SKM-1 treated with dmso at 0.1 percent for 144 hours (cell line): ENCODE results near the gene USP30.
A peak's percentile ranks its signal among the peaks of the same experiment; 100 is the strongest.
"Not testable (repeated sequence)": the region's sequence is repeated elsewhere in the genome, so short reads cannot be mapped to it uniquely, and the experiment has no call there.

Experiments
- DNase-seq: peaks from one replicate; lab custom pipeline; 2025; ENCODE audit not compliant: unreplicated experiment; lab: John Stamatoyannopoulos, UW

Gene USP30, protein sequence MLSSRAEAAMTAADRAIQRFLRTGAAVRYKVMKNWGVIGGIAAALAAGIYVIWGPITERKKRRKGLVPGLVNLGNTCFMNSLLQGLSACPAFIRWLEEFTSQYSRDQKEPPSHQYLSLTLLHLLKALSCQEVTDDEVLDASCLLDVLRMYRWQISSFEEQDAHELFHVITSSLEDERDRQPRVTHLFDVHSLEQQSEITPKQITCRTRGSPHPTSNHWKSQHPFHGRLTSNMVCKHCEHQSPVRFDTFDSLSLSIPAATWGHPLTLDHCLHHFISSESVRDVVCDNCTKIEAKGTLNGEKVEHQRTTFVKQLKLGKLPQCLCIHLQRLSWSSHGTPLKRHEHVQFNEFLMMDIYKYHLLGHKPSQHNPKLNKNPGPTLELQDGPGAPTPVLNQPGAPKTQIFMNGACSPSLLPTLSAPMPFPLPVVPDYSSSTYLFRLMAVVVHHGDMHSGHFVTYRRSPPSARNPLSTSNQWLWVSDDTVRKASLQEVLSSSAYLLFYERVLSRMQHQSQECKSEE

DNA sequence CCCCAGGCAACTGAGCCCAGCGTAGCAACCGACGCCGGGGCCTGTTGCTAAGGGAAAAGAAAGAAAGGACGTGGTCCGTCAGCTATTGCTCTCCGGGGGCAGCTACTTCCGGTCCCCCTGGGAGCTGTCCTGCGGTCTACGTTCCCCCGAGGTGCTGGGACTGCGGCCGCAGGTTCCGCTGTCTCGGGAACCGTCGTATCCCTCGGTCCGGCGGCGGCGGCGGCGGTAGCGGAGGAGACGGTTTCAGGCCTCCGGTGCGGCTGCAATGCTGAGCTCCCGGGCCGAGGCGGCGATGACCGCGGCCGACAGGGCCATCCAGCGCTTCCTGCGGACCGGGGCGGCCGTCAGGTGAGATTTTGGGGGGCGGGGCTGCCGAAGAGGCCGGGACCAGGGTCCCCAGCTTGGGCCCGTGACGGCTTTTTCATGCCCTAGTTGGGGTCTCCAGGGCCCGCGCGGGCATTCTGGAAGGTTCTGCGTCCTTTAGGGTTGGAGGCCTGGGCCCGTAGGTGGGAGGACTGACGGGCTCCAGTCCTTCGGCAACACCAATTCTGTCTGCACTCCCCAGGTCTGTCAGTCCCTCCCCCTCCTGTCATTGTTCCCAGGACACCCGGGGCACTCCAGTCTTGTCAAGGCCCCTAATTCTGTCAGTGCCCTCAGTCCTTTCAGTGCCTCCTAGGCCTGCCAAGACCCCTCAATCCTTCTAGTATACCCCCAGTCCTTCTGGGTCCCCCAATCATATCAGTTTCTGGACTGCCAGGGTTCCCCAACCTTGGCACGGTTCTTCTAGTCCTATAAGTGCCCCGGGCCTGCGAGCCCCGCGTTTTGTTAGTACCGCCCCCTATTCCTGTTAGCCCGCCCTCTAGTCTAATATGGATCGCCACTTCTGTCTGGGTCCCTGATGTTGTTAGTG lies at the start of gene USP30:
Gene USP30, plus strand, starts transcription at position 163 of the 910 bp plus-strand sequence. Its CDS starts 103 bp downstream, at position 266.
- peak; percentile 7 for DNase-seq

DNA sequence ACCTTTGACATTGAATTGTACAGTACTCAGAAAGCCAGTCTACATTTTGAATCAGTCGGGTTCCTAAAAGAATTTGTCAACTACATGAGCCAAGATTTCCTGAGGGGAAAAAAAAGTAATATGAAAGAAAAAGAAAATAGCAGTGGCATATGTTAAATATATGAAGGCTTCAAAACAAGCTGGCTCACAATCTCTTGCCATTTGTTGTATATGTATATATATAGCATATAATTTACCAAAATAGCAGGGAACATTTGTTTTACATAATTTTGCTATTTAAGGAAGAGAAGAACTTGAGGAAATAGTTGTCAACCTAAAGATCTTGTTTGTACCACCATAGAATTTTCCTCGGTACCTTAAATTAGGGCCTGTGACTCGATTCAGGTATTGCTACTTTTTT lies 48.4 kb upstream of the USP30 start:
- DNase-seq: no peak

DNA sequence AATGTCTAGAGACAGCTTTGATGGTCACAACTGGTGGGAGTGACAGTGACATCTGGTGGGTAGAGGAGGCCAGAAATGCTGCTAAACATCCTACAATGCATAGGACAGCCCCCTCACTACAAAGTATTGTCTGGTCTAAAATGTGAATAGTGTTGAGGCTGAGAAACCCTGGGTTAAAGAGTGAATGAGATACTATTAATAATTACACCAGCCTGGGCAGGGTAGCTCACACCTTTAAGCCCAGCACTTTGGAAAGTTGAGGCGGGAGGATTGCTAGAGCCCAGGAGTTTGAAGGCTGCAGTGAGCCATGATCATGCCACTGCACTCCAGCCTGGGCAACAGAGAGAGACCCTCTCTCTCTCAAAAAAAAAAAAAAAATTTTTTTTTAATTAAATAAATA lies 42.6 kb upstream of the USP30 start:
- DNase-seq: no peak

DNA sequence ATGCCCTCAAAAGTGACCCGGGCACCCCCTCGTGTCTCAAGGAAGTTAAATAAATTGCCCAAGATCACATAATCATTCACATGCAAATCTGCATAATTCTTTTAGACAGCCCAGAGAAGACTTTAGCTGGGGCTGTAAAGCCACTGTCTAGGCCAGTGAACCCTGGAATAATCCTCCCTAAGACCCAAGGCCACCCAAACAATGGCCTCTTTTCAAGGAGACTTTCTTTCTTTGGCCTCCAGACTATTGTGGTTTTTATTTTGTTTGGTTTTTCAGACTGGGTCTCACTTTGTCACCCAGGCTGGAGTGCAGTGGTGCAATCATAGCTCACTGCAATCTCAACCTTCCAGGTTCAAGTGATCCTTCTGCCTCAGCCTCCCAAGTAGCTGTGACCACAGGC lies 42.1 kb upstream of the USP30 start:
- no peak for DNase-seq

DNA sequence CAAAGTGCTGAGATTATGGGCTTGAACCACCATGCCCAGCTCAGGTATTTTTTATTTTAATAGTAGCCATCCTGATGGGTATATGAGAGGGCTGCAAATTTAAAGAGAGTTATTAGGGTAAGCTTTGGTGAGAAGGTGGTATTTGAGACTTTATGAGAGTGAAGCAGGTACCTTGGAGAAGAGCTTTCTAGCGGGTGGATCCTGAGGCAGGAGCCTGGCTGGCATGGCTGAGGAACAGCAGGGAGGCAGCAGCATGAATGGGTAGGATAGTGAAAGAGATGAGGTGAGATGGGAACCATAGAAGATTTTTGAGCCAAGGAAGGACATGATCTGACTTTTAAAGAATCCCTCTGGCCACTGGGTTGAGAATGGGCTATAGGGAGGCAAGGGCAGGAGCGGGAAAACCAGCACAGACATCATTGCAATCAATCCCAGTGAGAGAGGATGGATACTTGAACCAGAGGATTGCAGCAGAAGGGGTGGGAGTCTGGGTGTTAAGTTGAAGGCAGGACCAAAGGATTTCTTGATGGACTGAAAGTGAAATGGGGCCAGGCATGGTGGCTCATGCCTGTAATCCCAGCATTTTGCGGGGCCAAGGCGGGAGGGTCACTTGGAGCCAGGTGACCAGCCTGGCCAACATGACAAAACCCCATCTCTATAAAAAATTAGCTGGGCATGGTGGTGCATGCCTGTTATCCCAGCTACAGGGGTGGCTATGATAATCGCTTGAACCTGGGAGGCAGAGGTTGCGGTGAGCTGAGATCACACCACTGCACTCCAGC lies 37.2 kb upstream of the USP30 start:
- DNase-seq: no peak

DNA sequence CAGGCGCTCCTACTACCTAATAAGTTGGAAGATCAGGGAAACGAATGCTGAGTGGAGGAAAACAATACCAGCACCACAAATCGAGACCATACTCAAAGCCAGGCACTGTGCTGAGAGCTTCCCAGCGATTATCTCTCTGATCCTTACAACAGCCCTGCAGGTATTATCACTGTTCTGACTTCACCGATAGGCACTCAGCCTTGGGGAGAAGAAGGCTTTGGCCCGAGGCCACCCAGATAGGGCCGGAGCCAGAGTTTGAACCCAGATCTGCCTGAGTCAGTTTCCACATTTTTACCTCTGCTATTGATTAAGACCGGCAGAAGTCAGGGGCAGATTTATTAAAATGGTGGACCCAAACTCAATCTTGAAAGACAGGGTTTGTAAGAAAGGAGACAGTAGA lies 36.4 kb upstream of the USP30 start:
- DNase-seq: no peak

DNA sequence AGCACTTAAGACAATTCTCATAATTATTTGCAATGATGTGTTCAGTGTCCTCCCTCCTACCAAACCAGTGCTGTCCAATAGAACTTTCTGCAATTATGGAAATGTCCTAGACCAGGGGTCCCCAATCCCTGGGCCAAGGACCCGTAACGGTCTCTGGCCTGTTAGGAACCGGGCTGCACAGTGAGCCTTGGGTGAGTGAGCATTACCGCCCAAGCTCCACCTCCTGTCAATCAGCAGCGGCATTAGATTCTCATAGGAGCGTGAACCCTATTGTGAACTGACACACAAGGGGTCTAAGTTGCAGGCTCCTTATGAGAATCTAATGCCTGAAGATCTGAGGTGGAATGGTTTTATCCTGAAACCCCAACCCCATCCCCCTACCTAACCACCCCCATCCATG lies 35.4 kb upstream of the USP30 start:
- DNase-seq: no peak

DNA sequence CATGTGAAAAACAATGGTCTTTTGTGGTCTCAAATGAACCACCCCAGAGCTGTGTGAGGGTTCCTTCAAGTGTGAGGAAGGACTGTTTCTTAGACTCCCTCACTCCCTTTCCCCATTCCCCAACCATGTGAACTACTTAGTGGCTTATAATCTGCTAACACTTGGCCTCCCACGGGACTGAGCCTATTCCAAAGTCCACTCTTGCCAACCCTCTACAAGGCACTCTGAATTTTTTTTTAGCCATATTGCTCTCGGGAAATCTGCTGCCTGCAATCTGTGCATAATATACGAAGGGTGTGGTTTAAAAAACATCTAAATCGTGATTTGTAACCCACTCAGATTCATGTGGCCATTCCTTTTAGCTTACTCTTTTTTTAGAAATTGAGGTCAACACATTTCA lies 34.1 kb upstream of the USP30 start:
- no peak for DNase-seq

DNA sequence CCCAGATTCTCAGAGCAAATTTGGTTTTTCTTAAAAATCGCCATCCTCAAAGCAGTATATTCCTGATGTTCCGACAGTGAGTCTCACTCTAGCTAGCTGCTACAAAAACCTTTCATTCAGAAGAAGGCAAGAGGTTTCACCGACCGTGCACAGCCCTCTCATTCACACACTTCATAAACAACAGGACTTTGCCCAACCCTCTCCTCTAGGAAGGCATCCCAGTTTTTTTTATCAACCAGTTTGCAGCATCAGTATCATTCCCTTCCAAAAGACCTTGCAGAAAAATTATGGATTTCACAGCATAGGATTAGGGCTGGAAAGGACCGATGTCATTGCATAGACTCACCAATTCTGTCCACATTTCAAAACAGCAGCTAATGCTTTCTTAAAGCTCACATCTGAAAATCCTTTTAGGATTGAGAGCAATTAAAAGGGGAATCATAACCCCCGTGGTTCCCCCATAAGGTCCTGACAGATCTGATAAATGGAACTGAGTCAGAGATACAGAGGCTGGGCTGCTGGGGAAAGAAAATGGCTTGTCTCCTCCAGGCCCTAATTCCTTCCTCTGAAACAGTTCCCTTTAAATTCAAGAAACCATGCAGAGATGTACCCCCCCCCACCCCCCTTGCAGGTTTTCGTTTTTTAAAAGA lies 32.1 kb upstream of the USP30 start:
- DNase-seq: no peak

DNA sequence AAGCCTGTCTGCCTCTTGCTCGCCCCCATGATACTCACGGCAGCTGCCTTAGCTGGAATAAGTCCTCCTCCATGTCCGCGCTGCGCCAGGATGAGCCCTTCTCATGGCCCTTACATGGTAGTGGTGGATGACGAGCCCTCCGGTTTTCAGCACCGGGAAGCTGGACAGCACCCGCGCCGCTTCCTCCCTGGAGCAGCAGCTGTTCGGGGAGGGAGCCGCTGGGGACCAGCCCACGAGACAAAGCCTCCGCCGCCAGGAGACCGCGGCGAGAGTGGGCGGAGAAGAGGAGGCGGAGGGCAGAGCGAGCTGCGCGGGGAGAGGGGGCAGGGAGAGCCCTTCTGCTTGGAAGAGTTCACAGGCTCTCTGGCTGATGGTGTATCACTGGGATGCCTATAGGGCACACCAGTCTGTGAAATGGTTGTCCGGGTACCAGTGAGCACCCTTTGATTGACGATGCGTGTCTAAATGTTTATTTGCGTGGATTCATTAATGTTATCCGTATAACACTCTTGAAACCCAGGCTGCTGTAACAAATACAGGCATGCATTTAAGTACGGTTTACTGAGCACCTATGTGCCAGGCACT lies 31.5 kb upstream of the USP30 start, which contains the start of gene SVOP:
Gene SVOP, minus strand, starts transcription at position 273 of the 585 bp plus-strand sequence. Its CDS starts 200 bp downstream, at position 73.
- no peak for DNase-seq

DNA sequence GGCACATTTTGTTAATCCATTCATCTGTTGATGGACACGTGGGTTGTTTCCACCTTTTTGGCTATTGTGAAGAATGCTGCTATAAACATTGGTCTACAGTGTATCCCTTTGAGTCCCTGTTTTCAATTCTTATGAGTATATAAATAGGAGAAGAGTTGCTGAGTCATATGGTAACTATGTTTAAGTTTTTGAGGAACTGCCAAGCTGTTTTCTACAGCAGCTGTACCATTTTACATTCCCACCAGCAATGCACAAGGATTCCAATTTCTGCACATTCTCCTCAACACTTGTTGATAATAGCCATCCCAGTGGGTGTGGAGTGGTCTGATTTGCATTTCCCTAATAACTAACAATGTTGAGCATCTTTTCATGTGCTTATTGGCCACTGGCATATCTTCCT lies 24.6 kb upstream of the USP30 start:
- no peak for DNase-seq

DNA sequence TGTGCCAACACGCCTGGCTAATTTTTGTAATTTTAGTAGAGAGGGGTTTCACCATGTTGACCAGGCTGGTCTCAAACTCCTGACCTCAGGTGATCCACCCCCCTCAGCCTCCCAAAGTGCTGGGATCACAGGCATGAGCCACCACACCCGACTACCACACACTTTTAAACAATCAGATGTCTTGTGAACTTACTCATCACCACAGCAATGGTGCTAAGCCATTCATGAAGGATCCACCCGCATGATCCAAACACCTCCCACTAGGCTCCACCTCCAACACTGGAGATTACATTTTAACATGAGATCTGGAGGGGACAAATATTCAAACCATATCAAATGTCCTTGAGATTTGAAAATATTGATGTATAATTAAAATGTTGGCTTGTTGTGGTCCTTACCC lies 23.8 kb upstream of the USP30 start:
- DNase-seq: not testable (repeated sequence)

DNA sequence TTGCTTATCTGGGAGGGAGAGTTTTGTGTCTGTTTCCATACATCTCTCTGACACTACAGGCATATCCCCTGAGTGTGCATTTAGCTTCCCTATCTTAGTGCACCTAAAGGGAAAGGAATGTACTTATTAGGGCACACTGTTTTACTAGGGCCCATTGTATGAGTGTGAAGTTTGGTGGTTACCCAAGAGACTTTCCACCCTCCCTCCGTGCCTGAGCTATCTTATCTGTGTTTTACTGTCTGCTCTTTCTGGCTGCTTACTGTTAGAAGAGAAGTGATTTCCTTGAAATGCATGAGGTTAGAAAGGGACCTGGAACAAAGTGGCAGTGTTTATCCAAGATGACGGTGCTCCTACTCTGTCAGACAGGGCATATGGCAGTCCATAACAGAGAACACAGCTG lies 23.0 kb upstream of the USP30 start:
- DNase-seq: no peak

DNA sequence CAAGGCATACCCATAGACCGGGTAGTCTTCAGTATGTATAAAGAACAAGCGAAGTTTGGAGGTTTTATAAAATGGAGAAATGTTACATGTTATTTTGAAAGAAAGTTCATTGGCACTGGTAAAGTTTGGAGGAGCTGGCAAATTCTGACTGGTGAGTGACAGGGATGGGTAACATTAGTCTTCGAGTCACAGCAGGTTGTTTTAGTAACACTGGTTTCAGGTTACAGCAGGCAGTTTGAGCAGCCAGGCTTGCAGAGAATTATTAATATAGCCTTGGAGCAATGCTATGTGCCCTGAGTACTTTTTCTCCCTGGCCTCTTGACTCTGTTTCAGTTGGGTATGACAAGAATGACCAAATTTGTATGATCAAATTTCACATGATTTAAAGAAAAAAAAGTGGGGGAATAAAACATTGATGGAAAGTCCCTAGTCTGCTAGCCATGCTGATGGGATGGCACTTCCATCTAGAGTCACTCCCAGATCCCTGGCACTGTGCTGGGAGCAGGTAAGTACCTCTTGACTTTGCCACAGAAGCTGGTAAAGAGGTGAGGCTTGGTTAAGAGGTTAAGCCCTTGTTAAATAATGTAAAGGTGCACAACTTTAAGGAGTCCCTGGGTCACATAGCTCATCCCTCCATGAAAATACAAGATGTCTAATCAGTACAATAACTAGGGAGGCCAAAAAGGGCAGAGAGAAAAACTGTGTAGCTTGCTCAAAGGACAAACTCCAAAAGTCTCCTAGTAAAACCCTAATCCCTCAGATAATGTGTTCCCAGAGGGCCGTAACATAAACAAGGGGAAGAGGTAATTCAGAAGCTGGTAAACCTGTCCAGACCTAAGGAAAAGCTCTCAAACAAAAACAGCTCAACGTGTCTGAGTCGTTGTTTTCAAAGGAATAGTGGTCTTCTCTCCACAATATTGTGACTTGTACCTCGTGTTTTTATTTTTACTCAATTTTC lies 18.9 kb upstream of the USP30 start:
- no peak for DNase-seq

DNA sequence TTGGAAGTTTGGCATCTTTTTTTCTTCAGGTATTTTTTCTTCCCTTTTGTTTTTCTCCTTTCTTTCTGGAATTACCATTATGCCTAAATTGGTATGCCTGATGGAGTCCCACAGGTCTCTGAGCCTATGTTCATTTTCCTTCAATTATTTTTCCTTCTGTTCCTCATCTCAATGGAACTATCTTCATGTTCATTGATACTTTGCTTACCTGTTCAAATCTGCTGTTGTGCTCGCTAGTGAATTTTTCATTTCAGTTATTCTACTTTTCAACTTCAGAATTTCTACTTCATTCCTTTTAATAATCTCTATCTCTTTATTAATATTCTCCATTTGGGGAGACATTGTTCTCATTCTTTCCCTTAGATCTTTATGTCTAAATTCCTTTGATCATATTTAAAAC lies 15.4 kb upstream of the USP30 start:
- DNase-seq: no peak

DNA sequence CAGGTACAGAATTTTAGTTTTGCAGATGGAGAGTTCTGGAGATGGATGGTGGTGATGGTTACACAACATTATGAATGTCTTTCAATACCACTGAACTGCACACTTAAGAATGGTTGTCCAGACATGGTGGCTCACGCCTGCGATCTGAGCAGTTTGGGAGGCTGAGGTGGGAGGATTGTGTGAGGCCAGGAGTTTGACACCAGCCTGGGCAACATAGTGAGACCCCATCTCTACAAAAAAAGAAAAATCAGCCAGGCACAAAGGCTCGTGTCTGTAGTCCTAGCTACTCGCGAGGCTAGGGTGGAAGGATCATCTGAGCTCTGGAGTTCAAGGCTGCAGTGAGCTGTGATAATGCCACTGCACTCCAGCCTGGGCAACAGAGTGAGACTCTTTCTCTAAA lies 8.1 kb upstream of the USP30 start:
- no peak for DNase-seq

DNA sequence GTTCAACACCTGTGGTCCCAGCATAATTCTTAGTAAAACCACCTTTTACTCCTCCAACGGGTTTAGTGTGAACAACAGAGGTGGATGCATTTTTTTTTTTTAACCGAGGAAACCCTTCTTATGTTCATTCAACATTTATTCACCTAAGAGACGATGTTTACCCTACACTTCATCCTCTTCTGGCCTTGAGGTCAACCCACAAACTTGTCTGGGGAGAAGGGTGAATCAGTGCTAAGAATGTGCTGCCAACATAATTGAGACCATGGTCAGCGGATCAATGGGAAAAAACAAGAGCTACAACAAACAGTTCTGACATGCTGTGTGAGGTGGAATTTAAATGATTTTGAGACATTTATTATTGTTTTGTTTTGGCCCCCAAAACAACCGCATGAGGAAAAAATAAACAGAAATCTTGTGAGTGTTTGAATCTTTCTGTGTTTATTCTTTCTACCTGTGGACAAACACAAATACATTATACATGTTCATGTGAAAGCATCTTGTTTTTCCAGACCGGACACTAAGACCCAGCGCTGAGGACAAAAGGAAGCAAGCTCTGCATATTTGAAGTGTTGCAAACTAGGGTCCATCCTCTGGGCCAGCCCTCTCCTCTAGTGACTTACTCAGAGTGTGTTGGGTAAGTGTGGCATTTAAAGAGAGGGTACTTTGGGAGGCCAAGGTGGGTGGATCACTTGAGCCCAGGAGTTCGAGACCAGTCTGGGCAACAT lies 5.1 kb upstream of the USP30 start:
- no peak for DNase-seq

DNA sequence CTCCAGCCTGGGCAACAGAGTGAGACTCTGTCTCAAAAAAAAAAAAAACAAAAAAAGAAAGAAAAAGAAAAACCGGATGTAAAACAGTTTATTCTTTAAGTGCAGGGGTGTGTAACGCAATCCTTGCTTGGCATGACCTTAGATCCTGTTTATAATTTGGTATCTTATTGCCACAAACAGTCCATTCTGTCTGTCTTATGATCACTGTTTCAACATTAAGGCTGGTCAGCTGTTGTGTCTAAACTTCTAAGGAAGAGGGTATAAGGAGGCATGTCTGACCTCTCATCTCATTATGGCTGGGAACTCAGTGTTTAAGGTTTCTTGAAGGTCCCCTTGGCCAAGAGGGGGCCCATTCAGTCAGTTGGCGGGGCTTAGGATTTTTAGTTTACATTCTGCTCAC lies 3.7 kb upstream of the USP30 start:
- not testable (repeated sequence) for DNase-seq
